Smooth muscle cell of the coronary artery (primary cell): ENCODE results near the gene MROH2A. TPM values are rescaled to one million over a fixed set of nuclear protein-coding genes. Genes with fewer than 3 reads are reported as not detected.

Experiments used
- total RNA-seq: library from RNA; depleted of rRNA; stranded (reverse); fragments of >200 nt; gene quantifications from 2 replicates; pipeline ENCODE4 v1.2.3, GENCODE V29; 2014; ENCODE audit warnings: low replicate concordance

MROH2A gene, protein sequence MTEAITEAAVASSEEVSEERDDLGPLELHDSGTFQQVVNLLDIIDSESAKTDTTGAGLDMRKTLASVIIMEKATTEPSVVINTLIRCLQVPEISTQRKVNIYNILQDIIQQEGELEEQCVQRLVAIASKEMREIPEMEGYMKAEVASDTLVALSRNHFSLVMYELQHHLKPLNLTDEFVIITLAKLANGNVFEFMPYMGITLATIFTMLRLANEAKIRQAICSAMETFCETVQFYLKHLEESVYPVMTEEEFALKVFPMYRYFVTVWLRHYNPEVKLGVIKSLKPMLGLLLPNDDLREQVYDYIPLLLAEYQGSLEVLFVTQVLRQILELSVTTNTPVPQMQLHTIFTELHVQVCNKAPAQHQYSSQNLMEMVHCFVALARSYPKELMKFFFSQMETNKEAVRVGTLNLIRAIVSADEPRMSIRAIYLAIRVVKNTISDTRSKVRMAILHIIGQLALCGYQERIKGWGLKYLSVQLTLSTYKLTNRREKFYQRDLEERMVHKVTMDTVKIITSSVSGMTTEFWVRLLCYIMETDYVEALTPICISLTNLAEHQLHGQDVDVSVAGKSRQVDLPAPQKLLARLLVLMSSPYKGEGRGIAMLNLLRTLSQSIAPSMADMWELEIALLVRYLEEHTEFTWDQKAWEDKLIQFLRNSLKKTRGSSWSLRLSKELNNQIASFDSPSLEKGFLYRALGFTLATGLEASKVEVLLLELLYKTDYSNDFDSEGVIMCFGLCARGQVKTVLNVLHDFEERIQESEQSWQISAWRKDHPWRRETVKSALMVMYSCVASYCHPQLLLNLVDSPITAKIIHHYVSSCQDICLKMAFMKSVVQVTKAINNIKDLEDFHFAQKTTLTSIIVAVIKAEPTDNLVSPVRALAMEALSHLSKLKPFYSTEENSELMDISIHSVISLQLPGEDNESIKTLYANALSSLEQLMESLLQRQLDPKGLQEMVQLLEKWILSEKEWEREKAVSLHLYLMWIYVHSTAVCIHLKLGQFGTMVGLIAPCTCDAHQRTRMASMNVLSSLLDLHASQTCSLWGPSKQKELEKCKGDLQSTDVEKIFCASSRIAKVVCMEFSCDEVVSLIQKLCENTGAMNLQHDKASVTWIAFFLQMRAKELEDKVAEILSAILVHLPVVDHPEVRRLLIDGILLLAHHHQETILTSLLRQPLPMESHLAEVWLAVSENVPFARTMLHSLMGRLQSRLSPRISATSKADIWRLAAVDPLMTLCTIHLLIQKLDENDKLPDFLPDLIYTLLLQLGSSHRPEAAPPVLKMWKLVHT (N-terminal part only)
- 0.15 TPM in 1 of 2 replicates, not detected in the other for total RNA-seq

GRCh38 chr2:233778030-233778429, at the start of gene MROH2A:
MROH2A (plus strand) TSS chr2:233778330; CDS start chr2:233779359, 1,029 bp downstream.

GRCh38 chr2:233728723-233729301, 49.3 kb upstream of the MROH2A start, which contains the start of gene UGT1A3:
UGT1A3 (plus strand) TSS chr2:233729042; CDS start chr2:233729127, 85 bp downstream.

DNA sequence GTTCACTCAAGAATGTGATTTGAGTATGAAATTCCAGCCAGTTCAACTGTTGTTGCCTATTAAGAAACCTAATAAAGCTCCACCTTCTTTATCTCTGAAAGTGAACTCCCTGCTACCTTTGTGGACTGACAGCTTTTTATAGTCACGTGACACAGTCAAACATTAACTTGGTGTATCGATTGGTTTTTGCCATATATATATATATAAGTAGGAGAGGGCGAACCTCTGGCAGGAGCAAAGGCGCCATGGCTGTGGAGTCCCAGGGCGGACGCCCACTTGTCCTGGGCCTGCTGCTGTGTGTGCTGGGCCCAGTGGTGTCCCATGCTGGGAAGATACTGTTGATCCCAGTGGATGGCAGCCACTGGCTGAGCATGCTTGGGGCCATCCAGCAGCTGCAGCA, 18.1 kb upstream of the MROH2A start, which contains the start of gene UGT1A1:
Gene UGT1A1, plus strand, starts transcription at position 228 of the 400 bp plus-strand sequence. Its CDS starts 18 bp downstream, at position 246.

DNA sequence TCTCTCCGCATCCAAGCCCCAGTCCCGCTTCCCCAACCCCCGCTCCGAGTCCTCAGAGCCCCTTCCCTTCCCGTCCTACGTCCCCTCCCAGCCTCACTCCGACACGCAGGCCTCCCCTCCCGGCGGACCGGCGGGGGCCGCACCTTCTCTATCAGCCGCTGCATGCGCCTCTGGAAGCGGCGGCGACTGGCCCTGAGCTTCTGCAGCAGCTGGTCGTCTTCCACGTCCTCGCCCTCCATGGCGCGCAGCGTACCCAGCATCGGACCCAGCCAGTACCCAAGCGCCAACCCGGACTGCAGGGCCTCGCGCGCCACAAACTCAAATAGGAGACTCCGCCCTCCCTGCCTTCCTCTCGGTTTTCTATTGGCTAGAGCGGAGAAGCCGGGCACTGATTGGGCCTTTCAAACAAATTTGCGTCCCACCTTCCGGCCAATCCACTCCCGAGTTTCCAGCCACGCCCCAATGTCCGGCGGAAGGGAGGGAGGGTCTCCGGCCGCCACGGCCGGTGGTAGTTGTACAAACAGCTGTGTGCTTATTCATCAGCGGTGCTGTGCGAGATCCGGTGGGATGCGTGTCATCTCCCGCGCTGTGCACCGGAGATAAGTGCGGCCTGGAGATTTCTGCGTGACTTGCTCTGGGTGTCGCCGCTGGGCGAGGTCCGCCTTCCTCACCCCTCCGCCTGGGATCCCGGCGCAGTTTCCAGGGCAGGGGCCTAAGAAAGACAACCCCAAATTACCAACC, 76.3 kb downstream of the MROH2A start, which contains the start of gene HJURP:
Gene HJURP, minus strand, starts transcription at position 295 of the 741 bp plus-strand sequence. Its CDS starts 35 bp downstream, at position 260.

GRCh38 chr2:233867993-233868532, 89.9 kb downstream of the MROH2A start, which contains the start of gene MSL3B:
MSL3B (minus strand) TSS chr2:233868386.

Other genes with a start within 250 kb of the MROH2A start
- gene USP40, start 211.5 kb upstream of the MROH2A start, total RNA-seq, result 25.0 and 32.1 TPM in 2 replicates
- under 0.01 and 0.08 TPM in 2 replicates for gene UGT1A8, start 160.7 kb upstream of the MROH2A start, total RNA-seq
- 0.23 TPM in 1 of 2 replicates, not detected in the other for gene UGT1A10, start 141.9 kb upstream of the MROH2A start, total RNA-seq
- not detected in 2 replicates for gene UGT1A9, start 106.4 kb upstream of the MROH2A start, total RNA-seq
- not detected in 2 replicates for gene UGT1A7, start 96.4 kb upstream of the MROH2A start, total RNA-seq
- gene UGT1A6, start 85.4 kb upstream of the MROH2A start, total RNA-seq, result 0.08 TPM in 1 of 2 replicates, not detected in the other
- gene UGT1A5, start 65.4 kb upstream of the MROH2A start, total RNA-seq, result not detected in 2 replicates
- gene UGT1A4, start 59.6 kb upstream of the MROH2A start, total RNA-seq, result not detected in 2 replicates
- not detected in 2 replicates for gene UGT1A3, start 49.3 kb upstream of the MROH2A start, total RNA-seq
- not detected in 2 replicates for gene UGT1A1, start 18.1 kb upstream of the MROH2A start, total RNA-seq
- gene HJURP, start 76.2 kb downstream of the MROH2A start, total RNA-seq, result 1.2 and 4.5 TPM in 2 replicates
- gene TRPM8, start 139.0 kb downstream of the MROH2A start, total RNA-seq, result 0.59 TPM in 1 of 2 replicates, not detected in the other